HG02763 (cell line): ENCODE data around the gene AKAP13.
A peak's percentile ranks its signal among the peaks of the same experiment; 100 is the strongest.
"Not testable (repeated sequence)": the region's sequence is repeated elsewhere in the genome, so short reads cannot be mapped to it uniquely, and the experiment has no call there.

Experiments used
- ATAC-seq: cut with Tn5 transposase; IDR thresholded peaks from one replicate; pipeline ENCODE4 v1.9.1; 2021; ENCODE audit warnings: mild to moderate bottlenecking, moderate library complexity; ENCODE audit not compliant: unreplicated experiment

The AKAP13 gene

DNA sequence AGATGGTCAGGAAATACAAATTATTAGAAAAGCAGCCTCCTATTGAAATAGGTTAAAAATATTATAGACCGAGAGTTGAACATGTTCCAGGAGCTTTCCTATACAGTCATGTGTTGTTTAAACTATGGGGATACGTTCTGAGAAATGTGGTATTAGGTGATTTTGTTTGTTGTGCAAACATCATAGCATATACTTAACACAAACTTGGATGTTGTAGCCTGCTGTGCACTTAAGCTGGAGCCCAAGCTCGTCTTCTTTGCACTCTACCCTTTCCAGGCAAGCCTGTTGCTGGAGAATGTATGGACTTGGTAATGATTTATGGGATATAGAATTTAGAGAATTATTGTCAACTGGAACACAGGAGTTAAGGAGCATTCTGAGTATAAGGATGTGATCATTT, 140.2 kb downstream of the AKAP13 start:
- ATAC-seq = no peak

DNA sequence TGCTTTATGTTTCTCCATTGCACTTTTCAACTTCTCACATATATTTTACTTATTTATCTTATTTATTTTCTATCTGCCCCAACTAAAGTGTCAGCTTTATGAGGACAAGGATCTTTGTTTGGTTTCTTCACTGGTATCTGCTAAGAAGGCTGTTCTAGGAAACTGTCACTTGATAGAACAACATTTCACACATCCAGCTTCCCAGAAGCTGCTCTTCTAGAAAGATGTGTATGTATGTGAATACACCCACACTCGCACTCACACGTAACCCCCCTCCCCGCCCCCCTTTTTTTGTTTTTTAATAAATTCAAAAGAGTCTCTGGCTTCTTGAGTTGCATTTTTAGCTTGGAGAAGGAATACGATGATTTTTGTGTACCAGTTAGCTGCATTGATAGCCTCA, 143.1 kb downstream of the AKAP13 start:
- no peak for ATAC-seq

DNA sequence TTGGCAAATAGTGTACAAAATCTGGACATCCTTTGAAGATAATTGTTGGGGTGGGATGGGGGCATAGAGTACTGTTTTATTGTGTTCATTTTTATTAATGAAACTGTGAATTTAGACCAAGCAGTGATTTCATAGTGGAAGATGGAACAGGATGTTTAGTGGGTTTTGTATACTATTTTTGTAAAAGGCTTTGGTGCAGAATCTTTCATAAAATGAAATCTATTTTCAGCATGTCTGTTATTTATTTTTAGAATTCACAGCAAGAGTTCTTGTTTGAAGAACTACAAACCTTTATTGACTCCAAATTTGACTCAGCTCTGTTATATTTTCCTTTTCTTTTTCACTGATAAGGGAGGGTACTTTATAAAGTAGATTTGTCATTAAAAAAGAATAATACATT, 145.4 kb downstream of the AKAP13 start:
- ATAC-seq = no peak

DNA sequence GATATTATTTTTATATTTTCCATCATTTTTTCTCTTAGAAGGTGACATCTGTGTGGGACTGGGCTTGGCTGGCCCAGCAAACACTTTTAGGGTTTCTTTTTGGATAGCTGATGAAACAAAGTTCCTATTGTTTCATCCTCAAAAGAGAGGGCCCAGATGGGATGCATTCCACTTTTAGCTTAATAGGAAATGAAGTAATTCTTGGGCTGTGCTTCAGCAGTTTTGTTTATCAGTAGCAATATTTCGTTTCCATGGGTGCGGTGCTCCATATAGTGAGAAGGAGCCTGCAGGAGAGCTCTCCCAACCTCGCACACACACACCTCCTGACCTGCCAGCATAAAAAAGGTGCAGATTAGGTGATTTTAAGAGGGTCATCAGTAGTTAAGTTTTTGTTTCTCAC, 147.5 kb downstream of the AKAP13 start:
- no peak for ATAC-seq

DNA sequence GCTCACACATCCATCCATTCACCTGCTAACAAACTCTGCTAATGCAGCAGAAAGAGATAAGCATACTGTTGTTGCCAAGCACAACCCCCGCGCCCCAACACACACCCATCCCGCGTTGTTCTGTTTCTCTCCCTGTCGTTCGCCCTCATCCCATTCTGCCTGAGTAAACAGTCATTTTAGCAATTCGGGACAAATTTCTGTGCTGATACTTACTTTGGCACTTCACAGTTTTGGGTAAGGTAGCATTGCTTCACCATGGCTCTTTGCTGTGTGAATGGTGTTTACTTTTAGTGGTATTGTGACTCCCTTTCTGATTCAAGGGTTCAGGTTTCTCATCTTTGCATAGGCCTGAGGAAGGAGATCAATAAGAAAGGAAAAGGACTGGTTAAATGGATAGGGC, 149.7 kb downstream of the AKAP13 start:
- no peak for ATAC-seq

DNA sequence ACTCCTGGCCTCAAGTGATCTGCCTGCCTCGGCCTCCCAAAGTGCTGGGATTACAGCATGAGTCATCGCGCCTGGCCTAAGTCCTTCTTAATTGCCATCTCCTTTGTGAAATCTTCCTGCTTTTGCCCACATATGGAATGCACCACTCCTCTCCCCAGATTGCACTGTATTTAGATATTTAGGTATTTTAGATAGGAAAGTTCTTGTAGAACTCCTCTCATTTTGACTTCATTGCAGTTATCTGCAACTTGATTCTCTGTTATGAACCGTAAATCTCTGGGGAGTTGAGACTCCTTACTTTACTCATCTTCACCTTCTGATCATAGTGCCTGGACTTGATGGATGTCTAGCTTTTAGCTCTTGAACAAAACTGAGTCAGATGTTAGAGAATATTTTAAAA, 150.7 kb downstream of the AKAP13 start:
- ATAC-seq = no peak

DNA sequence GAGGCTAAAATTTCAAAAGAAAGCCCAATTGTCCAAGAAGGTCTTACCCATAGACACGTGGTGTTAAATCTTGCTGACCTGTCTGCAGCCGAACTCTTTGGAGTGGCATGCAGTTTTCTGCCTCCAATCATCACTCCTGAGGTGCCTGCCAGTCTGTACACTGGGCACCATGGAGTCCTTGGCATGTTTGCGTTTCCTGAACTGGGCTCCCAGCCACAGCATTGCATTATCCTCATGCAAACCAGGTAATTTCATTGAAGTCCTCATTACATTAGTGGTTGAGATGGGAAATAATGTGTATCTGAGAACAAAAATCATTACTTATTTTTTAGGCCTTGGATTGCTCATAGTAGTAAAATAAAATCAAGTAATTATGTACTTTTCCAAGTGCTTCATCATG, 152.3 kb downstream of the AKAP13 start:
- ATAC-seq = no peak

DNA sequence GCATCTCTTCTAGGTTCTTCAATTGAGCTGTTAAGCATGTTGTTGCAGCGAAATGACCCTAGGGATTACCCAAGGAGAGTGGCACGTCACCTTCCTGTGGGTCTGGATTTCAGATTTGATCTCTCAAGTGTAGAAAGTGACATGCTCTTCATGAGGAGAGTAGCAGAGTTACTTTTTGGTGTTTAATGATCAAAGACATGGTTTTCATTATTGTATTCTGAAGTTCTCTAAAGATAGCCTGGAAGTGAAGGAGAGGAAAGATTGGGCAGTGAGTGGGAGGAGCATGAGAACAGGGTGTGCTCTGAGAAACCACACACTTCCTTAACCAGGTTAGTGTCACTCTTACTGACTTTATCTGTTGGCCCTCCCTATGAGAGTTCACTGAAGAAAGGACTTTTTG, 153.6 kb downstream of the AKAP13 start:
- ATAC-seq = peak; percentile 85

DNA sequence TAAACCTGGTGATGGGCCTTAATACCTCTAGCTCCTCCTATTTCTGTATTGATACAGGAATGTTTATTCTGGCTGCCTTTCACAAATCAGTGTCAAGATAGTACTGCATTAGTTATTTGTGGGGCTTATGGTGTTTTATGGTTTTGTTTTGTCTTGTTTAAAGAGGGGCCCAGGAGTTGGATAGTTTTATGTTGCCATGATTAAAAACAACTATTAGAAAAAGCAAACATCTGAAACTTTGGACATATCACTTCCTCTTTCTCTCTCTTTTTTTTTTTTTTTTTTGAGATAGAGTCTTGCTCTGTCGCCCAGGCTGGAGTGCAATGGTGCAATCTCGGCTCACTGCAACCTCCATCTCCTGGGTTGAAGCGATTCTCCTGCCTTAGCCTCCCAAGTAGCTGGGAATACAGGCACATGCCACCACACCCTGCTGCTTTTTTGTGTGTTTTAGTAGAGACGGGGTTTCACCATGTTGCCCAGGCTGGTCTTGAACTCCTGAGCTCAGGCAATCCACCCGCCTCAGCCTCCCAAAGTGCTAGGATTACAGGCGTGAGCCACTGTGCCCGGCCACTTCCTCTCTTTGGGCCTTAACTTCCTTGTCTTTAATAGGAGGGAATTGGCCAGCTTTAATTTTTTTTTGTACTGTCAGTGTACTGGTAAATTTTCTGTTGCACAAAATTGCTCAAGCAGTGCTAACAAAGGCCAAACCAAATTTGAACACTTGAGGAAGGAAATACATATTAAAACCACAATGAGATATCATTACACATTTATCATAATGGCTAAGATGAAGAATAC, 155.3 kb downstream of the AKAP13 start:
- ATAC-seq = not testable (repeated sequence)

DNA sequence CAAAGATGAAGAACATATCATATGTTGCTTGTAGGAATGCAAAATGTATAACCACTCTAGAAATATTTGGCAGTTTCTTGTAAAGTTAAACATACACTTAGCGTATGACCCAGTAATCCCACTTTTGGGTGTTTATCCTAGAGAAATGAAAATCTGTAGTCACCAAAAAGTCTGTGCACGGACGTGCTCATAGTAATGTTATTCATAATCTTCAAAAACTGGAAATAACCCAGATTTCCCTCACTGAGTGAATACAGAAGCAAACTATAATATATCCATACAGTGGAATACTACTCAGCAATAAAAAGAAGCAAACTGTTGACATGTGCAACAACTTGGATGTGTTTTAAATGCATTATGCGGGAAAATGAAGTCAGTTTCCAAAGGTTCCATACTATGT, 155.9 kb downstream of the AKAP13 start:
- ATAC-seq = no peak

DNA sequence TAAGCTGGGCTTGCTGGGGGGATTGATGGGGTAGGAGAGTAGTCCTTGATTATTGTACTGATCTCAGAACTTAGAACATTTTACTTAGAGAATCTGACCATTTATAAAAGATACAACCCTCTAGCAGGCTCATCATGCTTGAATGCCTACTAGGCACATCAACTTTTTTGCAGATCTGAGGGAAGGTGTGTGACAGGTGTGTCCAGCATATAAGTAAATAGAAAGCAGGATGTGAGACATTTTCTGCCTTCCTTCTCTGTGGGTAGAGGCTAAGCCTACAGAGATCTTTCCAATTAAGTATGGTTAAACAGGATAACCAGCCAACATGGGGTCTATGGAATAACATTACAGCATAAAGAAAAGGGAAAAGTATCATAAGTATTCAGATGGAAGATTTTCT, 159.1 kb downstream of the AKAP13 start:
- no peak for ATAC-seq

DNA sequence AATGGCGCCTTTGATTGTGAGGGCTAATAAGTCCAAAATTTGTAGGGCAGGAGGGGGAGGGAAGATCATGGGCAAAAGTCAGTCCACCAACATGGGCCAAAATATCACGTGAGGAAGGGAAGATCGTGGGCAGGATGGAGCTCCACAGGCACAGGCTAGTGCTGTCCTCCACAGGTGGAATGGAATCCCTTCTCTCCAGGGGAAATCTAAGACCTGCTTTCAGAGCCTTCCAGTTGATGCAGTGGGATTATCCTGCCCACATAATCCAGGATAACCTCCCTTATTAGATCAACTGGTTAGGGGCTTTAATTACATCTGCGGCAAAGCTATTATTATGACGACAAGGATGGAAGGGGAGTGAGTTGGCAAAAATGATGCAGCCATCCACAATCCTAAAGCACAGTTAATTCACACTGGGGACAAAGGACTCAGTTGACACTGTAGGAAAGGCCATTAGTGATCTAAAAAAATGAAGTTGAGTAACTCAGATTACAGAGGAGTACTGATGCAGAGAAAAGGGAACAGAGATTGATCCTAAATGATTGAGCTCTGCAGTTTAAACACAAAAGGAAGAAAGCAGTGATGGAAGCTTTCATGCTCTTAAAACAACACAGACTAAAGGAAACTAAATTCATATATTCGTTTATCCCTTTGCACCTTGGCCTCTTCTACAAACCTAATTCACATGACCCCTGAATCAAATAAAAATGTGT, 159.8 kb downstream of the AKAP13 start:
- ATAC-seq = no peak

DNA sequence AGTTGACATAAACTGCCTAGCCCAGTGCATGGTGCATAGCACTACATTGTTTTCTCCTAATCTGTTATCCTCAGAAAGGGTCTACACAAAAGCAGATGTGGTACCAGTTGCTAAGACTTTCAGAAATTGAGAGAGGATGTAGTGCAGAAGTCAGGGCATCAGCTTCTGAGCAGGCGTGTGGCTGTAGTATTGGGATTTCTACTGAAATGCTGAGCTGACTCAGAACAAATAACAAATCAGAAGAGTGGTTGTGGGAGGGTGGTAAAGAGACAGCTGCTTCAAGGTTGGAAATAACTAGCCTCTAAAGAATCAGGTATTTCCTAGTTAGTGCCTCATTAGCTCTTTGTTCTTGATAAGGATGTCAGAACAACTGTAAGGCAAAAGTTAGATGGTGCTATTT, 161.3 kb downstream of the AKAP13 start:
- no peak for ATAC-seq

DNA sequence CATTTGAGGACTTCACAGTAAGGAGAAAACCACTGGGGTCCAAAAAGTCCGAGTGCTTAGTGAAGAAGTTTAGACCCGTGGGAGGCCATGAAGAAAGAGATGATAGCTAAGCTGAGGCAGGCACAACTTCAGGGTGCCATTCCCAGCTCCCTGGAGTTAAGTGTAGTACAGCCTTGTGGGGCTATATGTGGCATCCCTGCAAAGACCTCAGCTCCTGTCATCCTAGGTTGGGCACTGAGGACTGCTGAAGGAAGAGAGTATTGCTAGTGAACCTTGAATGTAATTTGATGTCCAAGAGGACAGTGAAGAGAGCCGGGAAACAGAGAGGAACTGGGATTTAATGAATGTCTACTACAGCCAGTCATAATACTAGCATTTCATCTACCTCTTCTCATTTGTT, 162.1 kb downstream of the AKAP13 start:
- no peak for ATAC-seq

DNA sequence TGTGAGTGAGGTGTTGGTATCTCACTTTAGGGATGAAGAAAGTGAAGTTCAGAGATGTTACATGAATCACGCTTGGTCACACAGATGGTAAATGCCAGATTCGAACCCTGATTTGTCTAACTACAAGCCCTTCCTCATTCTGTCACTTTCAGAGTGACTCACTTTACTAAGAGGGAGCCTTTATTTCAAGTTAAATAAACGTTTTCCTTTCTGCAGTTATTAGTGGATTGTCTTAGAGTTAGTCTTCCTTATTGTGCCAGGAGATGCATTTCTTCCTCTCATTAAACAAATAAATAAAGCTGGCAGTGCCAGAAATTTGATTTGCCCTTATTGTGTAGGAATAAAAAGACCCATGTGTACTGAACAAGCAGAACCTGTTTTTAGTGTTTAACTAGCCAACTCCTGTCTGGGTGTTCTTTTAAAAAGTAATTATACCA, 162.5 kb downstream of the AKAP13 start:
- ATAC-seq = no peak

DNA sequence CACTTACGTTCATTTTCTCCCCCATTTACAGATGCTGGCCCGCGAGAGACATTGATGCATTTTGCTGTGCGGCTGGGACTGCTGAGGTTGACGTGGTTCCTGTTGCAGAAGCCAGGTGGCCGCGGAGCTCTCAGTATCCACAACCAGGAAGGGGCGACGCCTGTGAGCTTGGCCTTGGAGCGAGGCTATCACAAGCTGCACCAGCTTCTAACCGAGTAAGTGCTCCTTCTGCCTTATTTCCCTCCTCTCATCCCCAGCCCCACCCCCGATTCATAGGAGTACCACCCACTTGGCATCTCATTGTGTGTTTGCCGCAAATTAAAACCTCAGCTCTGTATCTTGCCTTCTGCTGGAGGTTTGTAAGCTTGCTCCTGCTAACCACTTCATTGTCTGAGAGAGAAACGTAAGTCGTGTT, 163.3 kb downstream of the AKAP13 start:
- ATAC-seq = no peak

DNA sequence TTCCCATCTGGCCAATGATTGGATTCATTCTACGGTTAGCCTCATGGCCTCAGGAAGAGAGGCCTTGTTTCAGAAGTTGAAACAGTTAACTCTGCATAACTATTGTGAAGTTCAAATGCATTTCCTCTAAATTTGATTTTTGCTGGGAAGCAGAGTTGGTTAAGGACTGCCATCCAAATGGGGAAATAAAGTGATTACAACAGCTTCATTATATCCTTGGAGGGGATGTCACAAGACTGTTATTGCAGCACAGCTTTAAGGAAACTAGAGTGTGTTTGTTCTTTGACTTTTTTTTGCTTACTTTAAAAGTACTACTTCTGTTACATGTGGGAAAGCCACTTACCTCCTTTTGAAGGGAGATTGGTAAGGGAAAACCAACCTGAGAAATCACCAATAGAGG, 164.8 kb downstream of the AKAP13 start:
- ATAC-seq = no peak

DNA sequence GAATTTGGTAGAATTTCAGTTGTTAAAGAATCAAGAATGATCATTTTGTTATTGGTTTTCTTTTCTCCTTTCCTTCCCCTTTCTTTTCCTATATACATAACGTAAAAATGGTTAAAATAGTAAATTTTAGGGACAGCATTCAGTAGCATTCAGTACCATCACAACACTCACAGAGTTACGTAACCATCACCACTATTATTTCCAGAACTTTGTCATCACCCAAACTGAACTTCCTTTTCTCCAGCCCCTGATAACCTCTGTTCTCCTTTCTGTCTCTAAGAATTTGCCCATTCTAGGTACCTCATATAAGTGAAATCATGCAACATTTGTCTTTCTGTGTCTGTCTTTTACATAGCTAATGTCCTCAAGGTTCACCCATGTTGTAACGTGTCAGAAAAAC, 165.3 kb downstream of the AKAP13 start:
- ATAC-seq = no peak

DNA sequence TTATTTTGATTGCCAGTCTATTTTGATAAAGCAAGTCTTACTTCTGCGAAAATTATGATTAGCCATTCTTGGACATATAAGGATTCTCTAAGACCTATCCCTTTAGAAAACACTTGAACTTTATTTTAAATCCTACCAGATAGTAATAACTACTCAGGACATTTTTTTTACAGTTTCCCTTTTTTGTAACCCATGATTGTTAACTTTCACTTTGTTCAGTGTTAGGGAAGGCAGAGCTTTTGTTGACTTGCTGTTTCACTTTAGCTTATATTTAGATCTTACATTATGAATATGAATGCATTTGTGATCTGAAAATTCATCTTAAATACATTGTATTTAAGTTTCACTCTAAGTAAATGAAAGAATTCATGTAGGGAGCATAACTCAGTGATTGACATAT, 167.0 kb downstream of the AKAP13 start:
- ATAC-seq = no peak

DNA sequence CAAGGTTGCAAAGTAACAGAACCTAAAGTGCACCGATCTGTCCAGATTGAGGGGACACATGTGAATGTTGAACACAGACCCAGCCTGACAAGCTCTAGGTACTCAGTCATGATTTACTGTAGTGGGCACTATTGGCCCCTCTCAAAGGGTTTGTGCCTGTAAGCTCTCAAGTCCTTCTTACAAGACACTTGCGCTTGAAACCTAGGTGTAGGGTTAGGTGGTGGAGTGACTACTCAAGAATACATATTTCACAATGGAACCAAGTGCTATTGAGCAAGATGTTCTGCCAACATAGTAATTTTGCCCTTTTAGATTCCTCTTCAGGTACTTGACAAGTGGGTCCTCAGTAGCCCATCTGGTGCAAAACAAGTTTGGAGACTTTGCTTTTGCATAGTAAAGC, 169.9 kb downstream of the AKAP13 start:
- ATAC-seq = no peak

DNA sequence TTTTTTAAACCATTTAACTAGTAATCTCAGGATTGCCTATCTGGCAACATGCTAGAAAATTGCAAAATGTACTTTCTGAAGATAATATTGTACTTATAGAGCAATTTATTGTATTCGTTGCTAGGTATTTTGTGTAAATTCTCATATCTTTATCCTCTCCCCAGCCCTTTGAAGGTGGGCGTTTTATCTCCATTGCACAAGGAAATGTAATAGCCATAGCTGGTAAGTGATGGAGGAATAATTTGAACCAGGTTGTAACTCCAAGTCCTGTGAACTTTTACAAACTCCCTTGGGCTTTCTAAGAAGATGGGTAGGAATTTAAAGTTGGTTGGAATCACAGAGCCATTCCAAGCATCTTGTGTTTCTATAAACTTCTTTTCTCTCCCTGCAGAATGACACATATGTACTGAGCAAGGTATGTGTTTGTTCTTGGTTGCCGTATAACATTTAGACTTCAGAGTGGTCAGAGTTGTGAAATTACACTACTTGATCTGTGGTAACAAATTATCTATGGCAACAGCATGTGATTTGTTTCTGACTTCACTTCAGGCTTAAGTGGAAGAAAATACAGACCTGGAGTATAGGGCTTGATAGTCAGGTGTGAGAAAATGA, 170.9 kb downstream of the AKAP13 start:
- ATAC-seq = no peak

DNA sequence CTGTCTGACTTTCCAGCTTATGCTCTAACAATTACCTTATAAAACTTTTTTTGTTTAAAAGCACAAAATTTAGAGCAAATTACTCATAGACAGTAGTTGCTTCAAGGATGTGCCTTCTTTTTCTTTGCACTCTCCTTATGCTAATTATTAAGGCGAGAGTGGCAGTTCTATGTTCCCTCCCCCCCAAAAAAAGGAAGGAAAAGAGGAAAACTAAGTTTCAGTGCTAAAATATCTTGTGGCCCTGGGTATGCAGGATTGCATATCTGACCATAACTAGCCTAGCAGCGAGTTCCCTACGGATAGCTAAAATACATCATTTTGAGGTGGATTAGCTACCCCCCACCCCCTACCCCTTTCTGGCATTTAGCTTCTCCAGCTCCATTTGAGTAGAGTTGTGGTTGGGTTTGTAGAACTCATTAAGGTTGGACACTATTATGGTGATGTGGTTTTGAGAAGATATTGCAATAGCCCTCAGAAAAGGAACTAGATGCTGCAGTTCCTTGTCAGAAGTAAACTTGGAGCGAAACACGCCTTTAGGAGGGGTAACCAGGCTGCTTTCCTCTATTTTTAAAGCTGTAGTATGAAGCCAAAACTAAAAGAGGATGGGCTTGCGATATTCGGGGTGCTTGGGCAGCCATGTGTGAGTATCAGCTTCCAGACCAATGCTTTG, 174.6 kb downstream of the AKAP13 start:
- ATAC-seq = no peak
